HuH-7 (cell line): ENCODE data around the gene S100A14.
"Not testable (repeated sequence)": the region's sequence is repeated elsewhere in the genome, so short reads cannot be mapped to it uniquely, and the experiment has no call there.

Experiments used
- DNase-seq: peaks from one replicate; pipeline ENCODE4 v3.0.0; 2011; ENCODE audit warnings: low spot score

S100A14 gene

GRCh38 chr1:153586347-153586746 lies 29.8 kb downstream of the S100A14 start:
- DNase-seq = no peak

DNA sequence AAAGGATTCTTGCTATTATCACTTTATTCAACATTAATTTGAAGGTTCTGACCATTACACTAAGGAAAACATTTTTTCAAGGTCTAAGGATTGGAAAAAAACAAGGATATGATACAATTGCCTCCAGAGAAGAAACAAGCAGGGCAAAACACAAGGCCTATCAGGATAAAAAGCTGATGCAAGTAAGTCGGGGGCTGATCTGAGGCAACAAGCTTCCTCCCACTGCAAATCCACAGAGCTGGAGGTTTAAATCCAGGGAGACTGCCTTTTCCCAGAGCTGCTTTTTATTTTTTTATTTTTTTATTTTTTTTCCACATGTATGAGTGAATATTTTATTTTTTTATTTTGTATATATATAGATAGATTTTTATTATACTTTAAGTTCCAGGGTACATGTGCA lies 31.1 kb downstream of the S100A14 start:
- DNase-seq = no peak

GRCh38 chr1:153583976-153584375 lies 32.1 kb downstream of the S100A14 start:
- no peak for DNase-seq

DNA sequence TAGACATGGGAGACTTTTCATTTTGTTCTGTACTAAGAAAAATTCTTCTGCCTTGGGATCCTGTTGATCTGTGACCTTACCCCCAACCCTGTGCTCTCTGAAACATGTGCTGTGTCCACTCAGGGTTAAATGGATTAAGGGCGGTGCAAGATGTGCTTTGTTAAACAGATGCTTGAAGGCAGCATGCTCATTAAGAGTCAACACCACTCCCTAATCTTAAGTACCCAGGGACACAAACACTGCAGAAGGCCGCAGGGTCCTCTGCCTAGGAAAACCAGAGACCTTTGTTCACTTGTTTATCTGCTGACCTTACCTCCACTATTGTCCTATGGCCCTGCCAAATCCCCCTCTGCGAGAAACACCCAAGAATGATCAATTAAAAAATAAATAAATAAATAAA lies 32.6 kb downstream of the S100A14 start:
- DNase-seq = not testable (repeated sequence)

DNA sequence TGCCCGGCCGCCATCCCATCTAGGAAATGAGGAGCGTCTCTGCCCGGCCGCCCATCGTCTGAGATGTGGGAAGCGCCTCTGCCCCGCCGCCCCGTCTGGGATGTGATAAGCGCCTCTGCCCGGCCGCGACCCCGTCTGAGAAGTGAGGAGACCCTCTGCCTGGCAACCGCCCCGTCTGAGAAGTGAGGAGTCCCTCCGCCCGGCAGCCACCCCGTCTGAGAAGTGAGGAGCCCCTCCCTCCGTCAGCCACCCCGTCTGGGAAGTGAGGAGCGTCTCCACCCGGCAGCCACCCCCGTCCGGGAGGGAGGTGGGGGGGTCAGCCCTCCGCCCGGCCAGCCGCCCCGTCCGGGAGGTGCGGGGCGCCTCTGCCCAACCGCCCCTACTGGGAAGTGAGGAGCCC lies 33.3 kb downstream of the S100A14 start:
- not testable (repeated sequence) for DNase-seq

GRCh38 chr1:153578936-153579335 lies 37.2 kb downstream of the S100A14 start:
- DNase-seq = no peak

DNA sequence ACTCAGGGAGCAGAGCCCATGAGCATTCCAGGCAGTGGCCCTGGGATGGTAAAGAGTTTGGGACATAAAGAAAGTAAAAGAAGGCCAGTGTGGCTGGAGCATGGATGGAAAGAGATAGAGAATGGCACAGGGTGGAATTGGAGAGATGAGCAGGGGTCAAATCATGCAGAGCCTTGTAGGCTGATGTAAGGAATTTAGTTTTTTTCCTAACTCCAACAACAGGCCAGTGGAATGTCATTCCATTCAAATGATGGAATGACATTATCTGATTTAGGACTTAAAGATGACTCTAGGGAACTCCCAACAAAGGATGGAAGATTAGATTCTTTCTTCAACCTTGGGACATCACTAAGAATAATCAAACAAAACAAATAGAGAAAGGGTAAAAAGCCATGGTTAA lies 37.6 kb downstream of the S100A14 start:
- DNase-seq = no peak

- no peak for DNase-seq
Measured at GRCh38 chr1:153577624-153578051, 38.5 kb downstream of the S100A14 start.

DNA sequence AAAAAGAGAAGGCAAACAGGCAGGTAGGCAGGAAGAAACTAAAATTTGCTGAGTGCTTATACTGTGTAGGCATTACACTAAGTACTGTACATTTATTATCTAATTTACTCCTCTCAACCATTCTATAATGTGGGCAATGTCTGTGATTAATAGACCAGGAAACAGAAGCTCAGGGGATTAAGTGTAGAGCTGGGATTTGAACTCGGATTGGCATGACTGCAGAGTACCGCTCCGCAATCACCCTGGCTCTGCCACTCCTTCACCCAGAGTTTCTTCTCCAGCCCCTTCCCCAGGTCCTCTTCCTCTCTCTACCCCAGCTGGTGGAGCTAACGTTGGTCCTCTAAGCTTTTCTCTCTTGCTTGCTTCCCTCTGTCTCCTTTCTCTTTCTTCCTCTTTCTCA lies 39.0 kb downstream of the S100A14 start:
- no peak for DNase-seq

DNA sequence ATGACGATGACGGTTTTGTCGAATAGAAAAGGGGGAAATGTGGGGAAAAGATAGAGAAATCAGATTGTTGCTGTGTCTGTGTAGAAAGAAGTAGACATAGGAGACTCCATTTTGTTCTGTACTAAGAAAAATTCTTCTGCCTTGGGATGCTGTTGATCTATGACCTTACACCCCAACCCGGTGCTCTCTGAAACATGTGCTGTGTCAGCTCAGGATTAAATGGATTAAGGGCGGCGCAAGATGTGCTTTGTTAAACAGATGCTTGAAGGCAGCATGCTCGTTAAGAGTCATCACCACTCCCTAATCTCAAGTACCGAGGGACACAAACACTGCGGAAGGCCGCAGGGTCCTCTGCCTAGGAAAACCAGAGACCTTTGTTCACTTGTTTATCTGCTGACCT lies 40.6 kb downstream of the S100A14 start:
- DNase-seq = not testable (repeated sequence)

DNA sequence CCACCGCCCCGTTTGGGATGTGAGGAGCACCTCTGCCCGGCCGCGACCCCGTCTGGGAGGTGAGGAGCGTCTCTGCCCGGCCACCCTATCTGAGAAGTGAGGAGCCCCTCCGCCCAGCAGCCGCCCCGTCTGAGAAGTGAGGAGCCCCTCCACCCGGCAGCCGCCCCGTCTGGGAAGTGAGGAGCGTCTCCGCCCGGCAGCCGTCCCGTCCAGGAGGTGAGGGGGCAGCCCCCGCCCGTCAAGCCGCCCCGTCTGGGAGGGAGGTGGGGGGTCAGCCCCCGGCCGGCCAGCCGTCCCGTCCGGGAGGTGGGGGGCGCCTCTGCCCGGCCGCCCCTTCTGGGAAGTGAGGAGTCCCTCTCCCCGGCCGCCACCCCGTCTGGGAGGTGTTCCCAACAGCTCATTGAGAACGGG lies 41.0 kb downstream of the S100A14 start:
- not testable (repeated sequence) for DNase-seq

- DNase-seq = no peak
Measured at GRCh38 chr1:153573351-153573750, 42.8 kb downstream of the S100A14 start.

GRCh38 chr1:153572569-153573015 lies 43.5 kb downstream of the S100A14 start:
- DNase-seq = peak; percentile 67

DNA sequence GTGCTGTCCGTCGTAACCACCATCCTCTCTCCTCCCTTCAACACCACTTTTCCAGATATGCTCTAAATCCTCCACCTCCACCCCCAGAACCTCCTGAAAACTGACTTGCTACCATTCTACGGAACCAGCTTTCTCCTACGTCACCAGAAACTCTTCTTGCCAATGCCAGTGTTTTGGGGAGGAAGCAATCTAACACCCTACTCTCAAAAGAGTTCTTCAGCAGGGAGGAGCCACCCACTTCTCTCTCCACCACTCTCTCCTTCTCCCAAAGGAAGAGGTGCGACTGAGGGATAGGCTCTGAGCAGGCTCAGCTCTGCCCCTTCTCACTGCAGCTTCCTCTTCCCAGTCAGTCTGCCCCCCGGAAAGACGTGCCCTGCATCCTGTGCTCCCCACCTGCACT lies 44.4 kb downstream of the S100A14 start:
- no peak for DNase-seq

DNA sequence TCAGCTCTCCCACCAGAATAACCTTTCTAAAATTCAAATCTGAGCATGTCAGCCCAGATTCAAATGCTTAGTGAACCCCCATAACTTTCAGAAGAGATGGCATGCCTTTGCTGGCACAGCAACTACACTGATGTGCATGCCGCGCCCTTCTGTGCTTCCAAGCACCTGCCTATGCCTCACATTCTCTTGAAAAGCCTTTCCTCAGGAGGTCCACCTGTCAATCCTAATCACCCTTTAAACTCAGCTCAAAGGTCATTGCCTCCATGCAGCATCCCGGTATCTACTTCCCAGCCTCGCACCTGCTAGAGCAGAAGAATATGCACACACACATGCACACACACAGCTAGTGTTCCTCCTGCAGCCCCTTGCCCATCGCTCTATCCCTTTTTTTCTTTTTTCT lies 45.3 kb downstream of the S100A14 start:
- DNase-seq = no peak

- DNase-seq = no peak
Measured at GRCh38 chr1:153569465-153569864, 46.7 kb downstream of the S100A14 start.

DNA sequence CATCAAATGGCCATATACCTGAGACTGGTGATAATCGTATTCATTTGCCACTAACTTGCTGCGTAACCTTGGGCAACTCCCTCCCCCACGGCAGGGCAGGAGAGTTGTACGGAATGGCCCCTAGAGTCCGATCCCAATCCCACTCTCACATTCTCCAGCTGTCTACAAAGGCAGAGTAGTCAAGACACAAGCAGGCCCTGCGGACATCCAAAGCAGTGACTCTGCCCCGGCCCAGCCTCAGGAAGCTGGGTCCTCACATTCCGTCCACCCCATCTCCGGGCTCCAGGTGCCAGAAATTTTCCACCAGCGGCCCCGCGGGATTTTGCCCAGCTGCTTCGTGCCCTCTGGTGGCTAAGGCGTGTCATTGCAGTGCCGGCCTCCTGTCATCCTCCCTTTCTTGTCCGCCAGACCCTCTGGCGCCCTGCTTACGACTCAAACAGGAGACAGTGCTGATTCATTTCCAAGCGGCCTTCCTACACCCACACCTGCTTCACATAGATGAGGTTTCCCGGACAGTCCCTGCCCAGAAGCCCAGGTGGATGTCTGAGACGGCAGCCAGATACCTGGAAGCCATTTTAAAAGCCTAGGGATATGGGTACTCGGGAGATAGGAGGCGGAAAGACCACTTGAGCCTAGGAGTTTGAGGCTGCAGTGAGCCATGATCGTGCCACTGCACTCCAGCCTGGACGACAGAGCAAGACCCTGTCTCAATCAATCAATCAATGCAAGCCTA lies 47.6 kb downstream of the S100A14 start:
- DNase-seq = peak; percentile 94

- no peak for DNase-seq
Measured at GRCh38 chr1:153567621-153568366, 48.3 kb downstream of the S100A14 start.

- peak; percentile 69 for DNase-seq
Measured at GRCh38 chr1:153566414-153567371, 49.4 kb downstream of the S100A14 start.

DNA sequence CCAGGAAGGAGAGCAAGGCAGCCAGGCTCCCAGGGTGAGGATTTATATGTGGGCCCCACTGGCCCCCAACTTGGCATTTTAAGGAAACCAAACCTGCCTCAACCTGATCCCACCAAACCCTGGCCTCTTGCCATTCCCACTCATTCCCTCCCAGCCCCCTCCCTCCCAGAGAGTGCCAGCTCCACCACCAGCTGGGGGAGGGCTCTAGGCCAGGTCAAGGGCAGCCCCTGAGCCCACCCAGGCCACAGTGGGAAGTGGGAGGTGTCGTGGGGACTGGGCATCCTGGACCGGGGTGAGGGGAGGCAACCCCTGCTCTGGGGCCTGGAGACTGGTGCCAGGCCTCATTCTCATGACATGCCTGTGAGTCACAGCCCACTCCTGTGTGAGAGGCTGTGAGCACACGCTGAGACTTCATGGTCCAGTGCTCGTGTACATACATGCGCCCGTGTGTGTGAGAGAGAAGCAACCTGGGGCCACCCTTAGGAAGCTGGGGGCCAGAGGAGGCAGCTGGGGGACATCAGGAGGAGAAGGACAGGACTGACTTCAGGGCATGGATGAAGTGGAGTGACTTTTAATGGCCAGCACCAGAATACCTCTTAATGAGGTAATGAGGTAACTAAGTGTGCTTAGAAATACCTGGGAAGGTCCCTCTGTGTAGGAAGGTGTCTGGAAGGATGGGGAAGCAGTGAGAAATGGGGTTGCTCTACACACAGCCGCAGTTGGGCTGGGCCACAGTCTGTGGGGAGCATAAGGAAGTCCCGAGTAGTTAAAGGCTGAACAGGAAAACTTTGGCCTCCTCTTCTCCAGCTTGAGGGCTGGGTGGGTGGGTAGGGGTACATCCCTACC lies 50.4 kb downstream of the S100A14 start, which contains the start of gene S100A2:
TSS of gene S100A2 (minus strand) at position 316 of the 846 bp plus-strand sequence. CDS start 1,967 bp downstream, outside the sequence.
- no peak for DNase-seq
